Measurements from ENCODE around the gene EMSY. TPM values are rescaled to one million over a fixed set of nuclear protein-coding genes. Genes with fewer than 3 reads are reported as not detected.

EMSY gene
- total and polyA plus RNA-seq, 2 of the 8 experiments (the other 6 are each of a cell fraction or from before 2014, with no cell fraction given): 29.6 to 34.6 TPM

- Histone ChIP-seq H3K9ac (replicated peaks in 1 of 4; ENCODE audit: extremely low read depth in 1 of 4, low read depth in 3 of 4, low read length in 3 of 4) (no peak overlapping the region; a peak in 1 of 7 replicates), H2BK15ac (ENCODE audit: low read length) (no peak overlapping the region), H2AK5ac (ENCODE audit: low read depth, low read length) (no peak overlapping the region), H3K23ac (ENCODE audit: insufficient read length) (no peak overlapping the region), H3K4me1 (replicated peaks in 1 of 4; ENCODE audit: control insufficient read depth in 3 of 4, insufficient read depth in 4 of 4, low read length in 3 of 4) (no peaks in the 10 kb centered on the region), H4K5ac (ENCODE audit: insufficient read length, low read depth, low read length) (no peak overlapping the region), H2BK120ac (replicated peaks; ENCODE audit: low read depth, low read length) (no peak overlapping the region), H3K36me3 (ENCODE audit: control insufficient read depth in 2 of 4, insufficient read depth in 4 of 4, low read length in 3 of 4) (no peaks in the 10 kb centered on the region), H4K8ac (ENCODE audit: extremely low read depth, insufficient read depth, low read length) (0 out of 2 replicates have a peak overlapping the region, but pooled peaks have one; percentile 51), H2BK20ac (ENCODE audit: low read length) (0 out of 2 replicates have a peak overlapping the region, but pooled peaks have one; percentile 48), H3K9me3 (ENCODE audit: insufficient read depth in 2 of 2, low read depth in 1 of 2, low read length in 1 of 2) (no peaks in the 10 kb centered on the region), H3K79me2 (ENCODE audit: control insufficient read depth in 1 of 2, insufficient read depth in 2 of 2, low read length in 2 of 2) (no peaks in the 10 kb centered on the region), H4K91ac (replicated peaks; ENCODE audit: insufficient read length, low read length) (no peak overlapping the region), H3K79me1 (ENCODE audit: low read depth, low read length) (no peaks in the 10 kb centered on the region; the same call in 1 of the 2 replicates), H3K27me3 (replicated peaks in 1 of 4; ENCODE audit: control insufficient read depth in 3 of 4, extremely low read depth in 1 of 4, insufficient read depth in 3 of 4, low read length in 3 of 4) (no peaks in the 10 kb centered on the region), H2AFZ (ENCODE audit: low read length) (no peak overlapping the region), H2BK12ac (ENCODE audit: low read depth, low read length) (no peak overlapping the region), H3K4ac (replicated peaks; ENCODE audit: insufficient read length, low read depth, low read length) (no peak overlapping the region), H4K20me1 (replicated peaks in 1 of 2; ENCODE audit: control insufficient read depth in 1 of 2, insufficient read depth in 2 of 2, low read length in 2 of 2) (no peaks in the 10 kb centered on the region), H3K27ac (ENCODE audit: low read depth, low read length) (no peak overlapping the region), H3K23me2 (ENCODE audit: low read depth, low read length) (no peaks in the 10 kb centered on the region), H3K14ac (ENCODE audit: insufficient read length) (no peak overlapping the region), H3K4me3 (ENCODE audit: extremely low read depth in 1 of 4, insufficient read depth in 2 of 4, low read depth in 3 of 4, low read length in 4 of 4) (no peak overlapping the region), H2BK5ac (ENCODE audit: low read depth, low read length) (no peak overlapping the region), H3K4me2 (ENCODE audit: insufficient read depth in 1 of 2, low read depth in 2 of 2, low read length in 2 of 2) (no peak overlapping the region), H3K56ac (replicated peaks; ENCODE audit: insufficient read length, low read depth, low read length) (no peak overlapping the region), H3K18ac (ENCODE audit: extremely low read depth, low read length) (no peak overlapping the region)
- TF ChIP-seq KDM5A (IDR thresholded peaks at IDR 0.05; ENCODE audit: low read length): no peak
- no peak for TF ChIP-seq POU5F1 (IDR thresholded peaks at IDR 0.05; ENCODE audit: low read depth, low read length)
- no peak for TF ChIP-seq POLR2AphosphoS5 (IDR thresholded peaks at IDR 0.05; ENCODE audit: low read depth, low read length)
- TF ChIP-seq ASH2L (IDR thresholded peaks at IDR 0.05; ENCODE audit: low read length): no peak
- no peak for TF ChIP-seq CBX8 (IDR thresholded peaks at IDR 0.05; ENCODE audit: borderline replicate concordance, low read depth, low read length)
- TF ChIP-seq KDM1A (IDR thresholded peaks at IDR 0.05; ENCODE audit: borderline replicate concordance, low read length): no peak
- TF ChIP-seq PHF8 (conservative IDR thresholded peaks at IDR 0.05; ENCODE audit: low read depth, low read length): no peak
- no peak for TF ChIP-seq MAX (IDR thresholded peaks at IDR 0.05)
- FAIRE-seq: no peak
- ChIA-PET POLR2A (ENCODE audit: partially characterized antibody) (no interaction called here), CTCF (ENCODE audit: partially characterized antibody) (interaction anchor here (1.1 to 4.0 kb wide), 28 partner anchors 9 to 268 kb away, joined by 3 to 60 read pairs (median 8); partner anchors contain the start of gene LRRC32)
- DNase-seq (ENCODE audit: low read depth in 1 of 2, low spot score in 2 of 2): peak in 1 of 2 experiments; percentile 42
- WGBS, 2 experiments (ENCODE audit: extremely low coverage in 1 of 2, insufficient coverage in 1 of 2, insufficient read length in 1 of 2, insufficient replicate concordance in 2 of 2, low coverage in 1 of 2, low lambda C conversion rate in 2 of 2, missing lambda C conversion rate in 1 of 2): 81% methylated on average over 12 of the region's 12 CpGs; no CpG with 5 or more reads in 1 of the 2 experiments
Observed at GRCh38 chr11:76597533-76598425, 153.0 kb downstream of the EMSY start.
